HG03521 (cell line): ENCODE results near the gene MINDY2.
"Not testable (repeated sequence)": the region's sequence is repeated elsewhere in the genome, so short reads cannot be mapped to it uniquely, and the experiment has no call there.

ENCODE experiments used
- ATAC-seq: cut with Tn5 transposase; IDR thresholded peaks from one replicate; pipeline ENCODE4 v1.9.1; 2021; ENCODE audit warnings: mild to moderate bottlenecking, moderate library complexity; ENCODE audit not compliant: unreplicated experiment

Gene MINDY2

DNA sequence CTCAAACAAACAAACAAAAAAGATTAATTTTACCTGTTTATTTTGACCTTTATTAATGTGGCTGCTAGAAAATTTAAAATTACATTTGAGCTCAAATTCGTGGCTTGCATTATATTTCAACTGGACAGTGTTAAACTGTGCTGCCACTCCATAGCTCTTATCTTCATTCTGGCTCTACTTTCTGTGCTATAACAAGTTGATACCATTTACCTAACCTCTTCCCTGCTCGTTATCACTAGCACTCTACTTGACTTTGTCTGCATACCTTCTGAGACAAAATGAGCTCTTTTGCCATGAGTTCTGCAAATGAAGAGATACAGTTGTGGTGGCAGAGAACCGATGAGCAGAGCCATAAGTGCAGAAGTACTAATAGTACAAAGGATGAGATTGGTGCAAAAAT, 26.4 kb downstream of the MINDY2 start:
- no peak for ATAC-seq

DNA sequence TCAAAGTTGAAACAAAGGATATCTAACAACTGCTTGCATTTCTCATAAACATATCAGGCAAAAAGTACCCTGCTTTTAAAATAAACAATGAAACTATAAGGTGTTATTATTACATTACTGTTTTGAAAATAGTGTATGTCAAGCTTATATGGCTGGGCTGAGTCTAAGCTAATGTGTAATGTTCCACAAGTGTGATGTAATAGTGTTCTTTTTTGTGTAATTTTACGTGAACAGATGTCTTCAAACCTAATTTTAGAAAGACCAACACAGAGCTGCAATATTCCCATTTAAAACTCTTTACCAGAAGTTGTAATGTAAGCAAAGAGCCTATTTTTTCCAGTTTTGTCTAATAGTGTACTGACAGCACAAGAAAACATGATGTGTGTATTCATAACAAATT, 34.0 kb downstream of the MINDY2 start:
- ATAC-seq: no peak

DNA sequence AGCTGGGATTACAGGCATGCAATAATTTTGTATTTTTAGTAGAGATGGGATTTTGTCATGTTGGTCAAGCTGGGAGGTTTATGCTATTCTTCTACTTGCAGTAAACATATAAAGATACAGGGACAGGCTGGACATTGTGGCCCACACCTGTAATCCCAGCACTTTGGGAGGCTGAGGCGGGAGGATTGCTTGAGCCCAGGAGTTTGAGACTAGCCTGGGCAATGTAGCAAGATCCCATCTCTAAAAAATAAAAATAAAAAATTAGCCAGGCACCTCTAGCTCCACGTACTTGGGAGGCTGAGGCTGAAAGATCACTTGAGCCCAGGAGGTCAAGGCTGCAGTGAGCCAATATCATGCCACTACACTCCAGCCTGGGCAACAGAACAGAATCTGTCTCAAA, 52.2 kb downstream of the MINDY2 start:
- not testable (repeated sequence) for ATAC-seq

DNA sequence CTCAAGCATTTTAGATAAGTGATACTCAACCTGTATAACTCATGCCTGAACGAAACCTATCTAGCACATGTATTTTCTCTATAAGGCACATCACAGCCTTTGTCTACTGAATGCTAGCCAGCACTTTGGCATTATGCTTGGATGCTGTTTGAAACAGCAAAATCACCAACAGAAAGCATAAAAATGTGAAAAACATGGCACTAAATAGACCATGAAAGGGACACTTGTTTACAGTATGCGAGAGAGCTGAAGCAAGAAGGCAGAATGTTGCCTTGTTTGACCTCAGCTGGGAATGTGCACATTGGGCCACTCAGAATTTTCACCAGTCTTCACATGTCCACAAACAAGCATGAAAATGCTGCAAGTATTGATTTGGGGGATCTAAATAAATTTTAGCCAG, 59.5 kb downstream of the MINDY2 start:
- ATAC-seq: no peak

DNA sequence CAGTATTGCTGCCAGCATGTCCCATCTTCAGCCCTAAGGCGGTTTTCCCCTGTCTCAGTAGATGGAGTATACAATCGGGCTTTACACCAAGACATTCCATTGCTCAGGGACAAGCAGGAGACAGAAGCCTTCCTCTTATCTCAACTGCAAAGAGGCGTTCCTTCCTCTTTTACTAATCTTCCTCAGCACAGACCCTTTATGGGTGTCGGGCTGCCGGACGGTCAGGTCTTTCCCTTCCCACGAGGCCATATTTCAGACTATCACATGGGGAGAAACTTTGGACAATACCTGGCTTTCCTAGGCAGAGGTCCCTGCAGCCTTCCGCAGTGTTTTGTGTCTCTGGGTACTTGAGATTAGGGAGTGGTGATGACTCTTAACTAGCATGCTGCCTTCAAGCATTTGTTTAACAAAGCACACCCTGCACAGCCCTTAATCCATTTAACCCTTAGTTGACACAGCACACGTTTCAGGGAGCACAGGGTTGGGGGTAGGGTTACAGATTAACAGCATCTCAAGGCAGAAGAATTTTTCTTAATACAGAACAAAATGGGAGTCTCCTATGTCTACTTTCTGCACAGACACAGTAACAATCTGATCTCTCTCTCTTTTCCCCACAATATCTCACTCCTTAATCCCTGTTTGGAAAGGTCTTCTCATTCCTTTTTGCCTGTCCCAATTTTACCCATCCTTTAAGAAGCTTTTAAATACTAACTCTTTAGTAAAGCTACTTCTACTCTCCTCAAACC, 62.8 kb downstream of the MINDY2 start:
- not testable (repeated sequence) for ATAC-seq

DNA sequence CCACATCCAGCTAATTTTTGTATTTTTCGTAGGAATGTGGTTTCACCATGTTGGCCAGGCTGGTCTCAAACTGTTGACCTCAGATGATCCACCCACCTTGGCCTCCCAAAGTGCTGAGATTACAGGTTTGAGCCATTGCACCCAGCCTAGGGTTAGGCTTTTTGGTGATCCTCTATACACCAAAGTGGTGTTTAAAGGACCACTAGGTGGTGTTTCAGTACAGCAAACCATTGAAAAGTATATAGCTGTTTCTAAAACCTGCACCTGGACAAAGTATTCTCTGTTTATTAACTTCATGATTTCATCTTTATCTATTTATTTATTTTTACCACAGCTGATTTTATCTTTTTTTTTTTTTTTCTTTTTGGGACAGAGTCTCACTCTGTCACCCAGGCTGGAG, 68.4 kb downstream of the MINDY2 start:
- no peak for ATAC-seq

DNA sequence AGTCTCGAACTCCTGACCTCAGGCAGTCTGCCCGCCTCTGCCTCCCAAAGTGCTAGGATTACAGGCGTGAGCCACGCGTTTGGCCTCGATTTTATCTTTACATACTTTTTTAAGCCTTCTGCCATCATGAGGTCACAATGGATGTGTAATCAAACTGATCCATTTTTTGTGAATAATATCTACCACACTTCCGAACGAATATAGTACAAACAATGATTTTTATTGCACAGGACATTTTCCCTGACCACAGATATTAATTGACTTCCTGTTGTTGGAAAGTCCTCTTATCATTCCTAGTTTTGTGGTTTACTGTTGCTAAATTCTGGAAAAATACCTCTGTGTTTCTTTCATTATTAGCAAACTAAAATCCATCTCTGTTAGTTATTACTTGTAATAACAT, 68.9 kb downstream of the MINDY2 start:
- no peak for ATAC-seq

DNA sequence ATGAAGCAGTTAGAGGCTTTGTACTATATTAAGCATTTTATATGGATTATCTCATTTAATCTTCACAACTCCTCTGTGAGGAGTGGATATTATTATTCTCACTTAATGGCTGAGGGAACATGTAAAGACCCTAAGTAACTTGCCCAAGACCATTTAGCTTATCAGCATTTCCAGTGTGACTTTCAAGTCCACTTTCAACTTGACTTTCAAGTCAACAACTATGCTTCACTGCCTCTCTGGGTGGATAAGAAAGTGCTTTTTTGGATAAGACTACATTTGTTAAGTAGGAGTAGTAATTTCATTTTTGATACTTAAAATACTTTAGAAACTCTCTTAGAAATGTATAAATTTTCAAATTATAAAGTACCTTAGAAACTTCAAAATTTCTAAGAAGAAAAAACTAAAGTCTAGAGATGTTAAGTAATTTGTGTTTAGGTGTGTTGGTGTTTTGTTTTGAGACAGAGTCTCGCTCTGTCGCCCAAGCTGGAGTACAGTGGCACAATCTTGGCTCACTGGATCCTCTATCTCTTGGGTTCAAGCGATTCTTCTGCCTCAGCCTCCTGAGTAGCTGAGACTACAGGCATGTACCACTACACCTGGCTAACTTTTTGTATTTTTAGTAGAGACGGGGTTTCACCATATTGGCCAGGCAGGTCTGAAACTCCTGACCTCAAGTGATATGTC, 71.8 kb downstream of the MINDY2 start:
- ATAC-seq: no peak

DNA sequence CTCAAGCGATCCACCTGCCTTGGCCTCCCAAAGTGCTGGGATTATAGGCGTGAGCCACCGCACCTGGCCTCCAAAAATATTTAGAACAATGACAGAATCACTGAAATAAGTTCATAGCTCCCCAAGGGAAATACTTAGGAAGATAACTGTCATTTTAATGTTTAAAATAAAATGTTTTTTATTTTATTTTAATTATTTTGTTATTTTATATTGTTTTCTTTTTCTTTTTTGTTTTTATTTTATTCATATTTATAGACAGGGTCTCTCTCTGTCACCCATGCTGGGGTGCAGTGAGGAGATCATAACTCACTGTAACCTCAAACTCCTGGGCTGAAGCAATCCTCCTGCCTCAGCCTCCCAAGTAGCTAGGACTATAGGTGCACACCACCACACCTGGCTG, 80.1 kb downstream of the MINDY2 start:
- ATAC-seq: not testable (repeated sequence)

DNA sequence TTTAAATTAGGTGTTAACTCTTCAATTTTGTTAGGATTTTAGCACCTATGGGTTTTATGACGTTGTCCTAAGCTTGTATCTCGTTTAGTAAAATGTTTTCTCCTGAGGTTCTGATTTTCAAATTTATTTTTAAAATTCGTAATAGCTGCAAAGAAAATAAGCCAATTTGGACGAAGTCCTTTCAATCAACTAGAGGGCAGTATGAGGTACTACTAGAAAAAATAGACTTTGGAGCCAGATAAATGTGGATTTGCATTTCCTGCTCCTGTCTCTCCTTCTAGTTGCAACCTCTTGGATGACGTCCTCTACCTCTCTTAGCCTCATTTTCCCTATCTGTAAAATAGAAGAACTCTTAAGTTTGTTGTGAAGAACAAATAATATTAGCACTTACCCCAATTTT, 81.2 kb downstream of the MINDY2 start:
- no peak for ATAC-seq

DNA sequence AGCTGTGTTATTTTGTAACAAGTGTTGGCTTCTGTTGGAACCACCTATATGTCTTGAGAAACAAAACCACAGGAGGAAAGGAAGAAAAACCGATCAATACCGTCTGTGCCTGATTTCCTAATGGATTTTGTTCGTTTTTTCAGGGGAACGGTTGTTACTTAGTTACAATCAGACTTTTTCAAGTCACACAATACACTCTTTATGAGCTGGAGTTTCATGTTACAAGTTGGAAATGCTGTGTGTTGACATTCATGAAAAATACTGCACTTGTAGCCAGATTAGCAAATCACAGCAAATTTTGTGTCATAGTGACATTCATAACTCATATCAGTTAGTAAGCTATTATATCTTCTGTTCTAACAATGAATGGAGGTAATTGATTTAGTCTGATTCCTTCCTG, 83.5 kb downstream of the MINDY2 start:
- ATAC-seq: no peak

DNA sequence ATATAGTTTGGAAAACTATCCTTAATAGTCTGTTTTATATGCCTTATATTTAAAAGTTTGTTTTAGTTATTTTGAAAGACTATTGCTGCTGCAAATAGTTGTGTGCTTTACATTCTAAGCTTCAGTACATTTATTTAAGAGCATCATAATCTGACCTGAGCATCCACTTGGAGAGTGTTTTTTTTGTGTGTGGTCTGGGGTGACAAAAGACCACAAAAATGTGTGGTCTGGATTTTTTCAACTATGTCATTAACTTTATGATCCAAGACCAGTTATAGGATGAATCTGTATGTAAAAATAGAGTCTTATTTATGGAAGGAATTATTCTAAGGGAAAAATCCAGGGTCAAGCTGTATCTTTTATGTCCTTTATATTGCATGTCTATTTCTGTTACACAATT, 85.0 kb downstream of the MINDY2 start:
- no peak for ATAC-seq

DNA sequence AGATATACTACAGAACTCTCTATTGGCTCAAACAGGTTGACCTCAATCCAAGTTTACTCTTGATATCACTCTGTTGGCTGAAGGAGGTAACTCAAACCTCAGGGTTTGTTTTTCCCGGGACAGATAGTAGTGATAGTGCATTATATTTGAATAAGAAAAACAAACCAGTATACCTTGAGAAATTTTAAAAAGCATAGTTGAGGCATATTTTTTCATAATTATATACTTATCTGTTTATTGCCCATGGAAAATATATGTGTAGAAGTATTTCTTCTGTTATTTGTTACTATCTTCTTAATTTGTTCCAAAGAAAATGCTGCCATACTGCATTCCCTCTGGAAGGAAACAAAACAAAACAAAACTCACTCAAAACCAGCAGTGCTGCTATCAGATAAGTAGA, 85.5 kb downstream of the MINDY2 start:
- ATAC-seq: not testable (repeated sequence)

DNA sequence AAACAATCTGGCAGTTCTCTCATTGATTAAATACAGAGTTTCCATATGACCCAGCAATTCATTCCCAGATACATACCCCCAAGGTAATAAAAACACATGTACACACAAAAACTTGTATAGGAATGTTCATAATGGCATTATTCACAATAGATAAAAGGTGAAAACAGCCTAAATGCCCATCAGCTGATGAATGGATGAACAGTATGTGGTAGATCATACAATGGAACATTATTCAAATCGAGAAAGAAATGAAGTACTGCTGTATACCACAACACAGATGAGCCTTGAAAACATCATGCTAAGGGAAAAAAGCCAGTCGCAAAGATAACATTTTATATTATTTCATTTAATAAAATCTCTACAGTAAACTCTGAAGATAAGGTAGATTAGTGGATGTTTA, 91.2 kb downstream of the MINDY2 start:
- no peak for ATAC-seq

DNA sequence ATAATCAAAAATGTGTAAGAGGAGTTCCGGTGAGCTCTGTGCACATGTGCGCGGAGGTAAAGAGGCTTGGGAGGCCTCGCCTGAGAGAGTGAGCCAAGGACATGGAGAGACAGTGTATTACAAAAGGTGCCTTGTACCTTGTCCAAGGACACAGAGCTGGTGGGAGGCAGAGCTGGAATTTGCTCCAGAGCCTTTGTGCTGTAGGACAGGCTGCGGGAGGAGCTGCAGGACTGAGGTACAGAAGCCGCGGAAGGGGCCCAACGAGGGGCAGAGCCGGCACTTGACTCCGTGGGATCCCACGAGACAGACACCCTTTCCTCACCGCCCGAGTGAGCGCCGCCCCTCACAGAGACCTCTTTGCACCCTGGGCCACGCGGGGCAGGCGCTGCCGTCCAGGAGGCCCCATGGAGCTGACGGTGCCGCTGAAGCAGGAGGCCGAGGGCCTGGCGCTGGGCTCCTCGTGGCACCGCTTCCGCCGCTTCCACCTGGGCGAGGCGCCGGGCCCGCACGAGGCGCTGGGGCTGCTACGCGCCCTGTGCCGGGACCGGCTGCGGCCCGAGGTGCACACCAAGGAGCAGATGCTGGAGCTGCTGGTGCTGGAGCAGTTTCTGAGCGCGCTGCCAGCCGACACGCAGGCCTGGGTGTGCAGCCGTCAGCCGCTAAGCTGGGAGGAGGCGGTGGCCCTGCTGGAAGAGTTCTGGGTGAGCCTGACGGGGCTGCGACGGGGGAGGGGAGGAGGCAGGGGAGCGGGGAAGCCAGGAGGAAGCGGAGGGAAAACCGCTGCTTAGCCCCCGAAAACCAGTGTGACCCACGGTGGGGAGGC, 93.7 kb downstream of the MINDY2 start:
- ATAC-seq: no peak

DNA sequence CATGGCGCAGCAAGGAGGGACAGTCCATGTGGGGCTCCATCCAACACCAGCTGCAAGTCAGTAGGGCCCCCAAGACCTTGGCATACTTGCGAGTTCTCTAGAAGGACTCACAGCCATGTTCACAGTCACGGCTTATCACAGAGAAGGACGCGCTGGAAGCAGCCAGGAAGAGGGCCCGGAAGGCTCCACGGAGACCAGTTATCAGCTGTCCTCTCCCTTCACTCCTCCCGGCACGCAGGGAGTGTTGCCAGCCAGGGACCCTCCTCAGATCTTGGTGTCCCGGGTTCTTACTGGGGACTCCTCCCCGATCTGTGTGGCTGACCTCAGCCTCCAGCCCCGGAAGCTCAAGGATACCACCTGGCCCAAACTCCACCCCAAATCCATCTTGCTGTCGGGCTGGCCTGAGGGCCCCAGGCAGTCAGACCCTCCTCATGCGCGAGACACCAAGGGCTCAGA, 94.4 kb downstream of the MINDY2 start:
- no peak for ATAC-seq

DNA sequence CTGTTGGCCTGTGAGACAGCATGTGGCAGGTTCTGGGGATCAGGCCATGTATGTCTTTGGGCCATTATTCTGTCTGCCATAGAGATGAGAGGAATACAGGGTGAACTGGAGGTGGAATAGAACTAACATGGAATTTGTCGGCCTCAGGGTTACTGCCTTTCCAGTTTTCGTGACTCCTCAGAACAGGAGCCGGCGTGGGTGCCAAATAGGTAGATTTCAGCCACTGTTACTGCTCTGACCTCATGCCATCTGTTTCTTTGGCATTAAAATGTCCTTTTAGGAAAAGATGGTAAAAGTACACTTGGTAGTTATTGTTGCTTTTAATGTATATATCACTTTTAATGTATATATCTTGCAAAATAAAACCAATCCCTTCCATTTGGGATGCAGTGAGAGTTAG, 96.8 kb downstream of the MINDY2 start:
- no peak for ATAC-seq

DNA sequence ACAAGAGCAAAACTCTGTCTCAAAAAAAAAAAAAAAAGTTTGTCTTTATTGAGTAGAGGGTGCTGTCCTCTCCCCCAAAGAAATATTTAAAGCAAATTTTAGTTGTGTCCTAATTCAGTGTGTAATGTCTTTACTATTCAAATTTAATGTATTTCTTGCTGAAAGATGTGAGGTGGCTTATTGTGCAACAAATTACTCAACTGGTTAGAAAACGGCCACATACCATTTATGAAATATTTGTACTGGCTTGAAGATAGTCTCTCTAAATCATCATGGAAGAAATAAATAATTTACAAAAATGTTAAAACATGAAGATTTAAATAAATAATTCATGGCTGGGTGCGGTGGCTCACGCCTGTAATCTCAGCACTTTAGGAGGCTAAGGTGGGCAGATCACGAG, 99.3 kb downstream of the MINDY2 start:
- ATAC-seq: no peak

DNA sequence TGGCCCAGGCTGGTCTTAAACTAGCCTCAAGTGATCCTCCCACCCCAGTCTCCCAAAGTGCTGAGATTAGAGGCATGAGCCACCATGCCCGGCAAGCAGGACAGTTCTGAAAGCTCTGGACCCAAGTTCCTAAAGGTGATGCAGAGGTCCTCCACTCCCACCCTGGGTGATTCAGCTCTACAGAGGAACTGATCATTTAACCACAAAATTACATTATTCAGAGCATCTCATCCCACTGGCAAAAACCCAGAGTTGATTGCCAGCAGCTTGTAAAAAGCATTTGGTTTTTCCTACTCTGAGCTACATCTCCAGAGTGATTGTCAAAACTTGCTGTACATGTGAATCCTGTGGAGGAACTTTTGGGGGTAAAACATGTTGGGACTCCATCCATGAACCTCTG, 102.2 kb downstream of the MINDY2 start:
- no peak for ATAC-seq

DNA sequence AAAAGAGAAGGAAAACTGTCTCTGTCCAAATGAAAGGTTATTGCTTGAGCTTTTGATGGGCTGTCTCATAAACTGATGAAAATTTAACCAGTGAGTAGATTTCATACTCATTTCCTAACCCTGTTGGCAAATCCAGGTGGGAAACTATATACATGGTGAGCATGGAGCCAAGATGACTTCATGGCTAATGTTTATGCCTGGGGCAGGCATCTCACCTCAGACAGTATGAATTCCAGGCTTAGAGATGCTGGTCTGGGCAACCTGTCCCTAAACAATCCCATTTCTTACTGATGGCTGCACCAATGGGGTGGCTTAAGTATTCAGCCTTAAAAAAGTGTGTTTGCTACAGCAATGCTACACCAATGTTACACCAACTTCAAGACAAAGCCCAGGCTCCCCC, 104.2 kb downstream of the MINDY2 start:
- no peak for ATAC-seq

DNA sequence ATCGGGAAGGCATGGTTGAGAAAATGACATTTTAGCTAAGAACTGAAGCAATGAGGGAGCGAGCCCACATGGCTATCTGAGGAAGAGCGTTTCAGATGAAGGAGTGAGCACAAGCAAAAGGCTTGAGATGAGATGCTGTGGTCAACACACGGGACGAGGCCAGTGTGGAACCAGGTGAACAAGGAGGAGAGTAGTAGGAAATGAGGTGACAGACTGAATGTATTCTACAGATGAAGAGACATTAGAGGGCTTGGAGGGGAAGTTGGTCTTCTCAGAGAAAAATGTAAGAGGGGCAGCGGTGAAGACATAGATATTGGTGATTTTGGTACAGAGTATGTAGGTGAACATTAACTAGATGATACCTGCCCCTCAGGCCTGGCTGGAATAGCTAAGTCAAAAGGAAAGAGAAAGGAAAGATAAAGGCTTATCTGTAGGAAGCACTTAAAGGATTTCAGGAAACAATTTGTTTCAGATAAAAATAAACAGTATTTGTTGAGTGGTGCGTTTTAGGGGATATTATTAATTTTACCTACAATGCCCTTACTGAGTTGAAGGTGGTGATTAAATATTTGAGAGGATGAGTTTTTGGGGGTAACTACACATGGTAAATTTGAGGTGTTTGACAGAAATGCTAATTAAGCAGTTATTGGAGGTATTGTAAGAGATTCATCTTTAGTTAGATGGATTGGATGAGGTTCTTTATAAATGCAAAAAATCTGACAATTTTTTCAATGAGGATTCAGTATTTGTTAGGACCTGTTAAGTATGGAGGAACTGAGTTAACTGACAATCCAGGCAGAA, 105.4 kb downstream of the MINDY2 start:
- ATAC-seq: no peak
